HEK293T (cell line): Measurements from ENCODE around the gene LCP1.

ENCODE experiments used
- ARNT ChIP-seq: fragments of 450-650 bp; IDR thresholded peaks from 2 replicates; pipeline ENCODE4 v1.6.1; 2017; ENCODE audit warnings: mild to moderate bottlenecking
- BHLHE40 ChIP-seq: fragments of 450-650 bp; IDR thresholded peaks from 2 replicates; pipeline ENCODE4 v1.6.1; 2016; ENCODE audit warnings: mild to moderate bottlenecking, moderate library complexity, borderline replicate concordance
- ELF4 ChIP-seq: fragments of 450-650 bp; IDR thresholded peaks from 2 replicates; pipeline ENCODE4 v1.6.1; 2017; ENCODE audit warnings: antibody characterized with exemption
- FOXA1 ChIP-seq: fragments of 450-650 bp; IDR thresholded peaks from 2 replicates; pipeline ENCODE4 v1.6.1; 2016; ENCODE audit warnings: mild to moderate bottlenecking
- FOXK2 ChIP-seq: fragments of 450-650 bp; IDR thresholded peaks from 2 replicates; pipeline ENCODE4 v1.6.1; 2016; ENCODE audit warnings: mild to moderate bottlenecking
- FOXM1 ChIP-seq: fragments of 450-650 bp; IDR thresholded peaks from 2 replicates; pipeline ENCODE4 v1.6.1; 2017; ENCODE audit warnings: mild to moderate bottlenecking, borderline replicate concordance
- HDGF ChIP-seq: fragments of 450-650 bp; IDR thresholded peaks from 2 replicates; pipeline ENCODE4 v1.6.1; 2017; ENCODE audit warnings: antibody characterized with exemption, borderline replicate concordance
- NFRKB ChIP-seq: fragments of 450-650 bp; IDR thresholded peaks from 2 replicates; pipeline ENCODE4 v1.6.1; 2016; ENCODE audit warnings: mild to moderate bottlenecking, moderate library complexity
- SP1 ChIP-seq: fragments of 450-650 bp; IDR thresholded peaks from 2 replicates; pipeline ENCODE4 v1.6.1; 2017
- SUZ12 ChIP-seq: fragments of 450-650 bp; IDR thresholded peaks from 2 replicates; pipeline ENCODE4 v1.6.1; 2016; ENCODE audit warnings: mild to moderate bottlenecking
- ZNF384 ChIP-seq: fragments of 450-650 bp; IDR thresholded peaks from 2 replicates; pipeline ENCODE4 v1.6.1; 2016
- TF ChIP-seq, protein P1 (sequence below): fragments of 450-650 bp; IDR thresholded peaks from 2 replicates; pipeline ENCODE4 v1.6.1; 2016

DNA sequence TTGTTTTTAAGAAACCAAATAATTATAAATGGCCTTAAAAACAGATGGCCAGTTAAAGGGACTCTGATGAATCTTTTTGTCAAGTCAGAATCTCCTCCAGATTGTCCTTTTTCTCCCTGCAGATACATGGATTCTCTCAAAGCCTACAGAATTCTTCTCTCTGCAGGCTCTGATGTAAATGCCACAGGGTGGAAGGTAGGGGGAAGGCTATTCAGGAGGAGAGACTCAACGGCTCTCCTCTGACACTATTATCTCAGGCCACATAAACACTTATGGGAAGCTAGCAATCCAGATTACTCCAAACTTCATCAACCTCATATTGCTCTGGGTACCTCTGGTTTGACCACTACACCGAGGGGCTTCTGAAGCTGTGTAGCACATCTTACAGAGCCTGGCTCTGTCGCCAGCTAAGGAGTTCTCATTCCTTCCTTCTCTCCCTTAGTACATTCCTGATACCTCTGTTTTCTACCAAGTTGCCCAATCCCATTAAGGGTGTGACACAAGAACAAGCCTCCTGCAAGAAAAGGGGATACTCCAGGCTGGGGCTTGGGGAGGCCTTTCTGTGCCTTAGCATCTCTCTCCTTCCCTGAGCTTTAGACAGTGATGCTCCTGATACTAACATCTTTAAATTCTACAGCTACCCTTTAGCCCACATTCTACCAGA is 14.9 kb downstream of the LCP1 start:
- no peak for TF ChIP-seq ELF4
- no peak for TF ChIP-seq ARNT
- no peak for TF ChIP-seq SUZ12
- no peak for TF ChIP-seq FOXM1
- TF ChIP-seq, protein P1, sequence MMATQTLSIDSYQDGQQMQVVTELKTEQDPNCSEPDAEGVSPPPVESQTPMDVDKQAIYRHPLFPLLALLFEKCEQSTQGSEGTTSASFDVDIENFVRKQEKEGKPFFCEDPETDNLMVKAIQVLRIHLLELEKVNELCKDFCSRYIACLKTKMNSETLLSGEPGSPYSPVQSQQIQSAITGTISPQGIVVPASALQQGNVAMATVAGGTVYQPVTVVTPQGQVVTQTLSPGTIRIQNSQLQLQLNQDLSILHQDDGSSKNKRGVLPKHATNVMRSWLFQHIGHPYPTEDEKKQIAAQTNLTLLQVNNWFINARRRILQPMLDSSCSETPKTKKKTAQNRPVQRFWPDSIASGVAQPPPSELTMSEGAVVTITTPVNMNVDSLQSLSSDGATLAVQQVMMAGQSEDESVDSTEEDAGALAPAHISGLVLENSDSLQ: no peak
- no peak for TF ChIP-seq FOXK2
- no peak for TF ChIP-seq FOXA1
- TF ChIP-seq SP1: no peak
- no peak for TF ChIP-seq ZNF384
- TF ChIP-seq HDGF: no peak
- TF ChIP-seq BHLHE40: no peak
- TF ChIP-seq NFRKB: no peak
